Stimulated activated CD4-positive, alpha-beta T cell treated with anti-CD3 and anti-CD28 coated beads, TNF-alpha, amount 100 ng/mL, for 4 hours (primary cell): Measurements from ENCODE around the gene ETNK2.

Experiments used
- DNase-seq, 3 experiments: peaks; one replicate each; pipeline ENCODE4 v3.0.0-alpha.2; 2020; ENCODE audit warnings: low read depth in 3 of 3

Gene ETNK2

GRCh38 chr1:204177133-204177532 lies 25.3 kb upstream of the ETNK2 start:
- DNase-seq: no peak

GRCh38 chr1:204176049-204176448 lies 24.2 kb upstream of the ETNK2 start:
- no peak for DNase-seq

DNA sequence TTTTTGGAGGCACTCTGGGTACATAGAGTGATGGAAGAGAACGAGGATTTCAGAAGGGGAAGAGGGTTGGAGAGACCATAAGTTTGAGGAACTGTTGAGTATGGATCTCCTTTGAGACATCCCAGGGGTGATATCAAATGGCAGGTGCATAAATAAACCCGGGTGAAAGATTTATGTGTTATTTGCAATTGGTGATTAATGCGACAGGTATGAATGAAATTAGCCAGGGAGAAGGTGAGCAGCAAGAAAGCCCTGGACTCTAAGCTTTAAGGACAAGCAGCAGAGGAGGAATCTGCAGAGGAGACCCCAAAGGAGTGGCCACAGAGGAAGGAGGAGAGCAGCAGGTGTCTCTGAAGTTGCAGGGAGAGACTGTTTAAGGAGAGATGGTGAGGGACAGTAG lies 23.1 kb upstream of the ETNK2 start:
- no peak for DNase-seq

GRCh38 chr1:204172404-204173029 lies 20.7 kb upstream of the ETNK2 start:
- DNase-seq: no peak

DNA sequence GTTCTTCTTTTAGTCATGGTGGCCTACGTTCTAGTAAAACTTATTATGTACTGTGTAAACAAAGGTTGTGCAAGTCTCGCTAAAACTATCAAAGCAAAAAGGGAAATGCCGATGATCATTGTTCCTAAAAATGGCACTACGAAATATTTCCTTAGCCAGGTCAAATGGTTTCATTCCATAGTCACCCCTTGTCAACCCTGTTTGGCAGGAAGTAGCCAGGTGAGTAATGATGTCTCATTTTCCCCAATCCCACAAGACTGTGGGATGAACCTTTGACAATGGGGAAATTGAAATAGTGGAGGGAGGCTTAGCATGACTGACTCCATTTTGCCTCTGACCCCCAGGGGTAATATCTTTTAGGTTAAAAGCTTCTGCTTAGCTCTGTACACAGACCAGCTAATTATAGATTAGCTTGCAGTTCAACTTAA lies 19.9 kb upstream of the ETNK2 start:
- DNase-seq: no peak

- DNase-seq: no peak
Measured at GRCh38 chr1:204170494-204171155, 18.8 kb upstream of the ETNK2 start.

GRCh38 chr1:204169858-204170257 lies 18.0 kb upstream of the ETNK2 start:
- no peak for DNase-seq

DNA sequence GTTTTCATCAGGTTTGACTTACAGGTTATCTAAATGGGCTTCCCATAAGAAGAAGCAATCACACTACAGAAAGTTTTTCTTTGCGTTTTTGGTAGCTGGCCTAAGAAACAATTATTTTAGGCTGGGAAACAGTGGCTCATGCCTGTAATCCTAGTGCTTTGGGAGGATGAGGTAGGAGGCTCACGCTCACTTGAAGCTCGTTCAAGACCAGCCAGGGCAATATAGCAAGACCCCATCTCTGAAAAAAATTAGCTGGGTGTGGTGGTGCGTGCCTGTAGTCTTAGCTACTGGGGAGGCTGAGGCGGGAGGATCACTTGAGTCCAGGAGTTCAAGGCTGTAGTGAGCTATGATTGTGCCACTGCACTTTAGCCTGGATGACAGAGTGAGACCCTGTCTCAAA lies 15.9 kb upstream of the ETNK2 start:
- DNase-seq: no peak

DNA sequence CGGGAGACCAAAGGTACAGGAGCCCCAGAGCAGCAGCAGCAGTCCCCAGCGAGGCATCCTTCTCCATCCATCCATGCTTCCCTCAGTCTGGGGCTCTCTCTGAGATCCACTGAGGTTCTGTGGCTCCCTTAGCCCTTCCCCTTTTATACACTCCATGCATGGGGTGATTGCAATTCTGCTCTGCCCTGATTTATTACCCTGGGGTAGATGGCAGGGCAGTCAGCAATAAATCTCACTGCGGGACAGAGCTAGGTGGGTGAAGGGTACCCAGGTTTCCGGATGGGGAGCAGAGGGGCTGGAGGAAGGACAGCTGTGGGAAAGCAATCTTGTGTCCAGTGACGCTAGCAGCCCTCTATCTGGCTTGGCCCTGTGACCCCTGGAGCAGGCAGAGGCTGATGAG lies 14.4 kb upstream of the ETNK2 start, which contains the start of gene REN:
Gene REN, minus strand, starts transcription at position 119 of the 400 bp plus-strand sequence. Its CDS starts 44 bp downstream, at position 75.
- no peak for DNase-seq

- peak; percentile 59 to 68 (median 63) for DNase-seq
Measured at GRCh38 chr1:204162494-204163074, 10.7 kb upstream of the ETNK2 start.

DNA sequence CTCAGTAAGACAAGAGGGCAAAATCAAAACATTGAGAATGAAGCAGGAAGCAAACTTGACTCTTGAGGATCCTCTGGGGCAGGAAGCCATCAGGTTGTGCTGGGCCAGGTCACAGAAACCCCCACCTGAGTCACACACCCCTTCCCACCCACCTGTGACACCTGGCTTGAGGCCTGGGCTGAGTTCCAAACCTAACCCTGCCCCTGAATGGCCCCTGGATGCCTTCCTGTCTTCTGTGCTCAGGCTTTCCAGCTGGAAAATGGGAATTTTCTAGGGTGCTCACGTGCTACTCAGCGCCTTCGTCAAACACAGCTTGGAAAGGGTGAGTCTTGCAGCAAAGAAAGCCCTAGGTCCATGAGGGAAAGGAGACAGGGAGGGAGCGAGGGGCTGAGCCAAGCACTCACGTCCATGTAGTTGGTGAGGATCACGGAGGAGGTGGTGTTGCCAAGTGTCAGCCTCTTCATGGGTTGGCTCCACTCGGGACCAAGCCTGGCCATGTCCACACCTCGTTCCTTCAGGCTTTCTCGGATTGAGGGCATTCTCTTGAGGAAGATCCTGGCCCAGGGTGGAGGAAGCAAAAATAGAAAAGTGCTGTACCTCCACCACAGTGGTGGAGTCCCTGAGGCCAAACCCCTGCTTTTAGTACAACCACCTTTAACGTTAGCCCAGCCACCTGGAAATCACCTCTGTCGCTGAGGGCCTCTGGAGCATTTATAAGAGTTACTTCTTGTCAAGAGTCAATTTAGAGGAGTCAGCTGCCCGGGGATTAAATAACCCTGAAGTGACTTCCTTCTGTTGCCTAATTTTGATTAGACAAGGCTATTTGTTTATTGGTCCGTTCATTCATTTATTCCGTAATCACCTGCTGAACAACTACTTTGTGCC lies 10.0 kb upstream of the ETNK2 start:
- DNase-seq: no peak

GRCh38 chr1:204157962-204158361 lies 6.1 kb upstream of the ETNK2 start:
- no peak for DNase-seq

GRCh38 chr1:204155881-204156280 lies 4.0 kb upstream of the ETNK2 start:
- no peak for DNase-seq

DNA sequence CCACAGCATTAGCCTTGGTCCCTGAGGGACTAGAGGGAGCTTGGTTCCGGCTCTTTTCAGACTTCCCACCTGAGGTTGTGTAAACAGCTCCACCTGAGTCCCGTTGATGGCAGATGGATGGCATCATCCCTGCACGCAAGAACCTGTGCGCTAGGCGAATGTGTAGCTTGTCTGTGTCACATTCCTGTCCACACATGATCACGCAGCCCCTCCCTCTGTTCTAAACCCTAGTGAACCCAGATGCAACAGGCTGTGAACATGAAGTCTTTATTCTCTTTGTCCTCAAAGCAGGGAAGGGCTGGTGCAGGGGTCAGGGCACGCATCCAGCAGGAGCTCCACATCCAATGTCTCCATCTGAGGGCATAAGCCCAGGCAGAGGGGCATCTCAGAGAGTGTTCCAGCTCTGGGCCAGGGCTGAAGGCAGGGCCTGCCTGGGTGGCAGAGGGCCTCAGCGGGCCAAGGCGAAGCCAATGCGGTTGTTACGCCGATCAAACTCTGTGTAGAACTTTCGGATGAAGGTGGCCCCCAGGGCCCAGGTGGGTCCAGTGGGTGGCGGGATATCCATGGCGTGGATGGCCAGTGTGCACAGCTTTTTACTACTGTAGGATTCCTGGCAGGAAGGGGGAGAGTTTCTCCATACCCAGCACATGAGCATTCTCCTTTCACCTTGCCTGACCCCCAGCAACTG lies 2.9 kb upstream of the ETNK2 start:
- DNase-seq: no peak

- DNase-seq: no peak
Measured at GRCh38 chr1:204153667-204154066, 1.8 kb upstream of the ETNK2 start.

DNA sequence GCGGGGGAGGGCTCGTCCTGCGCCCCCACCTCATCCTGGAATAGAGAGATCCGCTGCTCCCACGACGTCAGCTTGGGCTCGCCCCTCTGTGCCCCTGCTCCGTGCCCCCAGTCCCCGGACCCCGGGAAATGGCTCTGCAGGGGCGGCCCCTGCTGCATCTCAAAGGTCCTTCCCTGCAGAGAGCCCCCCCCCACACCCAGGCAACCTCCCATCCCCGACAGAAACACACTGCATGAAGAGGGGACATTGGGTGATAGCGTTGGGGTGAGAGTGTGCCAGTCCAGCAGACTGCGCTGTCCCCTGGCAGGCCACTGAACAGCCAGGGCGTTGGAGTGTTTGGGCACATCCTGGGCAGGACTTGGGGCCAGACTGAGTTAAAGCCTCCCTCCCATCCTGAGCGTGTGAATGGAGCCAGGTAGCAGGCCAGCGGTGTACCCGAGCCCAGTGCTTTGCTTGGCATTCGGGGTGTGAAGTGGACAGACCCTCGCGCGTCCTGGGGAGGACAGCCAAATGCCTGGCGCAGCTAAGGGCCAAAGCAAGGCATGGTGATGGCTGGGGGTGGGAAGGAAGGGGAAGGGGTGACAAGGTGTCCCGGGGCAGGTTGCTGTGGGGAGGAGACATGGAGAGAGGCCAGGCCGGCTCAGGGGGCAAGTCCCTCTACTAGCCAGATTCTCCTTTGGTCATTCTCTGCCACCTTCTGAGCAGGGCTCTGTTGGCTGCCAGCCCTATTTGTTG lies 633 bp upstream of the ETNK2 start:
- no peak for DNase-seq

- DNase-seq: no peak
Measured at GRCh38 chr1:204150702-204151551, 917 bp downstream of the ETNK2 start.

- no peak for DNase-seq
Measured at GRCh38 chr1:204149635-204150565, 1.9 kb downstream of the ETNK2 start.

DNA sequence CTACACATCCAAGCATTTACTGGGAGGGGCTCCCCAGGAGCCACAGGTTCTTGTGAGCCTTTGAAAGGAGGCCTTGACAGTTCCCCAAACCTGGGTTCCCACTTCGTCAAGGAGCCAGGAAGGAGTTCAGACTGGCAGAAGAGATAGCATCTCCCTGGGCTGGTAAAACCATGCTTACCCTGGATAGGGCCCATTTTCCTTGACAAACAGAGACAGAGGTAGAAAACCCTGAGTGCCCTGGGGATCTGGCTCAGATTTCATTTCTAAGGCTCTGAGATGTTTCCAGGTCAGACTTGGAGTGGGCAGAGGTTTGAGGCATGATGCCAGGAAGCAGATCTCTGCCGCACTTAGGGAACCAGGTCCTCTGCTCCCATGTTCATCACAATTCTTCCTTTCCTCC lies 2.7 kb downstream of the ETNK2 start:
- DNase-seq: no peak
